K562 (cell line): ENCODE data around the gene CHCHD6.

Source experiments
- CBX2 ChIP-seq: fragments of 200-600 bp; sonication (generic); IDR thresholded peaks from one replicate; pipeline ENCODE4 v1.6.1; 2012; ENCODE audit warnings: mild to moderate bottlenecking, low read length, inconsistent platforms; ENCODE audit not compliant: insufficient read depth, poor library complexity, severe bottlenecking
- FOXA1 ChIP-seq: fragments of 450-650 bp; IDR thresholded peaks from 2 replicates; pipeline ENCODE4 v1.6.1; 2016; ENCODE audit warnings: mild to moderate bottlenecking, borderline replicate concordance
- FOXA3 ChIP-seq, 2 experiments: fragments of 450-650 bp in 1 of 2; sonication (generic) in 1 of 2; formaldehyde crosslinking; IDR thresholded peaks in 1 of 2; conservative IDR thresholded peaks in 1 of 2; 2 replicates each; pipeline versions ENCODE4 v1.4.0 to v1.8.0; 2020 to 2022; ENCODE audit warnings: mild to moderate bottlenecking in 2 of 2, missing genetic modification reagents in 1 of 2
- PRPF4 ChIP-seq: fragments of 200-400 bp; formaldehyde crosslinking; IDR thresholded peaks from one replicate; pipeline ENCODE4 v1.6.1; 2017; ENCODE audit warnings: low read length, low read depth, mild to moderate bottlenecking; ENCODE audit not compliant: insufficient read depth, poor library complexity, severe bottlenecking
- SP1 ChIP-seq: sonication (generic); formaldehyde crosslinking; IDR thresholded peaks from 2 replicates; pipeline ENCODE4 v1.8.1; 2022; ENCODE audit warnings: mild to moderate bottlenecking, missing genetic modification reagents
- SPI1 ChIP-seq: IDR thresholded peaks from 2 replicates; pipeline ENCODE4 v1.6.1; 2011; ENCODE audit warnings: low read depth, low read length, control low read depth, borderline replicate concordance

GRCh38 chr3:126976906-126977305 lies 272.9 kb downstream of the CHCHD6 start:
- no peak for TF ChIP-seq SP1 (CRISPR knock-in tag)
- TF ChIP-seq FOXA1, result no peak
- TF ChIP-seq FOXA3 (CRISPR knock-in tag; conservative IDR thresholded peaks at IDR 0.05 in 1 of 2, IDR thresholded peaks at IDR 0.05 in 1 of 2), result no peak
- TF ChIP-seq PRPF4, result no peak
- no peak for TF ChIP-seq SPI1
- no peak for TF ChIP-seq CBX2
